GM23338 (cell line): ENCODE results near the gene HTT-AS.

ENCODE experiments used
- CREB1 ChIP-seq: fragments of 250-450 bp; sonication (Bioruptor Pico); IDR thresholded peaks from 2 replicates; pipeline ENCODE4 v1.5.0; 2020; ENCODE audit warnings: low read depth, mild to moderate bottlenecking, moderate library complexity
- EZH2 ChIP-seq: fragments of 200-600 bp; sonication (generic); IDR thresholded peaks from one replicate; pipeline ENCODE4 v1.8.0; 2017; ENCODE audit warnings: antibody characterized with exemption, mild to moderate bottlenecking, low read depth; ENCODE audit not compliant: unreplicated experiment
- EZH2phosphoT487 ChIP-seq: fragments of 200-600 bp; sonication (generic); IDR thresholded peaks from one replicate; pipeline ENCODE4 v1.8.1; 2018; ENCODE audit warnings: antibody characterized with exemption; ENCODE audit not compliant: unreplicated experiment
- JUNB ChIP-seq: IDR thresholded peaks from one replicate; pipeline ENCODE4 v1.6.1; 2016; ENCODE audit warnings: antibody characterized with exemption; ENCODE audit not compliant: unreplicated experiment
- POLR2AphosphoS5 ChIP-seq: IDR thresholded peaks from 2 replicates; pipeline ENCODE4 v1.6.1; 2016; ENCODE audit warnings: antibody characterized with exemption, low read depth
- ZNF114 ChIP-seq: fragments of 250-450 bp; sonication (Bioruptor Pico); IDR thresholded peaks from 2 replicates; pipeline ENCODE4 v1.5.0; 2020; ENCODE audit warnings: mild to moderate bottlenecking, moderate library complexity
- TF ChIP-seq, protein P1 (sequence below), 2 experiments: fragments of 200-600 bp in 1 of 2; sonication (generic) in 1 of 2; conservative IDR thresholded peaks; 2 replicates each; pipeline versions ENCODE4 v1.5.1 to v1.6.1; 2016 to 2017; ENCODE audit warnings: antibody characterized with exemption in 2 of 2, low read depth in 2 of 2, mild to moderate bottlenecking in 2 of 2, moderate library complexity in 1 of 2
- TF ChIP-seq, protein P2 (sequence below): IDR thresholded peaks from one replicate; pipeline ENCODE4 v1.6.1; 2018; ENCODE audit warnings: antibody characterized with exemption; ENCODE audit not compliant: unreplicated experiment
- TF ChIP-seq, protein P3 (sequence below): IDR thresholded peaks from 2 replicates; pipeline ENCODE4 v1.6.1; 2016; ENCODE audit warnings: antibody characterized with exemption
- TF ChIP-seq, protein P4 (sequence below): fragments of 250-450 bp; sonication (Bioruptor Pico); IDR thresholded peaks from 2 replicates; pipeline ENCODE4 v1.5.0; 2020; ENCODE audit warnings: mild to moderate bottlenecking, moderate library complexity

DNA sequence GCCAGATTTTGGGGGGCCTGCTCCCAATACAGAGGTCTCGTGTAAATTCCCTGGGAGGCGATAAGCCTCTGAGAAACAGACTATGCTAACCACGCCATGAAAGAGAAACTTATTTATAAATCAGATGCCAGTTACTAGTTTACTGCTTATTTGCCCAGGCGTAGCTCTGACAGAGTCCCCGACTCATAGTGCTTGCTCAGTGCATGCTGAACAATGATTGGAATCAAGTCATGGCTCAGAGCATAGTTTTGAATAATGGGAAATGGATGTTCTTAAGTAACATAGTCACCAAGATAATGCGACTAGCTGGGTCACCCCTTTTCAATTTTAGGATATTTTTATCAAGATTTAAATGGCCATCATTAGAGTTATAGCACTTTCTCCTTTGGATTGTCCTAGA lies 40.0 kb upstream of the HTT-AS start:
- no peak for TF ChIP-seq POLR2AphosphoS5
- TF ChIP-seq, protein P1, sequence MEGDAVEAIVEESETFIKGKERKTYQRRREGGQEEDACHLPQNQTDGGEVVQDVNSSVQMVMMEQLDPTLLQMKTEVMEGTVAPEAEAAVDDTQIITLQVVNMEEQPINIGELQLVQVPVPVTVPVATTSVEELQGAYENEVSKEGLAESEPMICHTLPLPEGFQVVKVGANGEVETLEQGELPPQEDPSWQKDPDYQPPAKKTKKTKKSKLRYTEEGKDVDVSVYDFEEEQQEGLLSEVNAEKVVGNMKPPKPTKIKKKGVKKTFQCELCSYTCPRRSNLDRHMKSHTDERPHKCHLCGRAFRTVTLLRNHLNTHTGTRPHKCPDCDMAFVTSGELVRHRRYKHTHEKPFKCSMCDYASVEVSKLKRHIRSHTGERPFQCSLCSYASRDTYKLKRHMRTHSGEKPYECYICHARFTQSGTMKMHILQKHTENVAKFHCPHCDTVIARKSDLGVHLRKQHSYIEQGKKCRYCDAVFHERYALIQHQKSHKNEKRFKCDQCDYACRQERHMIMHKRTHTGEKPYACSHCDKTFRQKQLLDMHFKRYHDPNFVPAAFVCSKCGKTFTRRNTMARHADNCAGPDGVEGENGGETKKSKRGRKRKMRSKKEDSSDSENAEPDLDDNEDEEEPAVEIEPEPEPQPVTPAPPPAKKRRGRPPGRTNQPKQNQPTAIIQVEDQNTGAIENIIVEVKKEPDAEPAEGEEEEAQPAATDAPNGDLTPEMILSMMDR (conservative IDR thresholded peaks at IDR 0.05; ENCODE audit: low read depth in 2 of 2) = no peak
- no peak for TF ChIP-seq EZH2phosphoT487
- no peak for TF ChIP-seq EZH2
- TF ChIP-seq, protein P2, sequence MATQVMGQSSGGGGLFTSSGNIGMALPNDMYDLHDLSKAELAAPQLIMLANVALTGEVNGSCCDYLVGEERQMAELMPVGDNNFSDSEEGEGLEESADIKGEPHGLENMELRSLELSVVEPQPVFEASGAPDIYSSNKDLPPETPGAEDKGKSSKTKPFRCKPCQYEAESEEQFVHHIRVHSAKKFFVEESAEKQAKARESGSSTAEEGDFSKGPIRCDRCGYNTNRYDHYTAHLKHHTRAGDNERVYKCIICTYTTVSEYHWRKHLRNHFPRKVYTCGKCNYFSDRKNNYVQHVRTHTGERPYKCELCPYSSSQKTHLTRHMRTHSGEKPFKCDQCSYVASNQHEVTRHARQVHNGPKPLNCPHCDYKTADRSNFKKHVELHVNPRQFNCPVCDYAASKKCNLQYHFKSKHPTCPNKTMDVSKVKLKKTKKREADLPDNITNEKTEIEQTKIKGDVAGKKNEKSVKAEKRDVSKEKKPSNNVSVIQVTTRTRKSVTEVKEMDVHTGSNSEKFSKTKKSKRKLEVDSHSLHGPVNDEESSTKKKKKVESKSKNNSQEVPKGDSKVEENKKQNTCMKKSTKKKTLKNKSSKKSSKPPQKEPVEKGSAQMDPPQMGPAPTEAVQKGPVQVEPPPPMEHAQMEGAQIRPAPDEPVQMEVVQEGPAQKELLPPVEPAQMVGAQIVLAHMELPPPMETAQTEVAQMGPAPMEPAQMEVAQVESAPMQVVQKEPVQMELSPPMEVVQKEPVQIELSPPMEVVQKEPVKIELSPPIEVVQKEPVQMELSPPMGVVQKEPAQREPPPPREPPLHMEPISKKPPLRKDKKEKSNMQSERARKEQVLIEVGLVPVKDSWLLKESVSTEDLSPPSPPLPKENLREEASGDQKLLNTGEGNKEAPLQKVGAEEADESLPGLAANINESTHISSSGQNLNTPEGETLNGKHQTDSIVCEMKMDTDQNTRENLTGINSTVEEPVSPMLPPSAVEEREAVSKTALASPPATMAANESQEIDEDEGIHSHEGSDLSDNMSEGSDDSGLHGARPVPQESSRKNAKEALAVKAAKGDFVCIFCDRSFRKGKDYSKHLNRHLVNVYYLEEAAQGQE = no peak
- TF ChIP-seq CREB1 (CRISPR knock-in tag) = no peak
- TF ChIP-seq, protein P3, sequence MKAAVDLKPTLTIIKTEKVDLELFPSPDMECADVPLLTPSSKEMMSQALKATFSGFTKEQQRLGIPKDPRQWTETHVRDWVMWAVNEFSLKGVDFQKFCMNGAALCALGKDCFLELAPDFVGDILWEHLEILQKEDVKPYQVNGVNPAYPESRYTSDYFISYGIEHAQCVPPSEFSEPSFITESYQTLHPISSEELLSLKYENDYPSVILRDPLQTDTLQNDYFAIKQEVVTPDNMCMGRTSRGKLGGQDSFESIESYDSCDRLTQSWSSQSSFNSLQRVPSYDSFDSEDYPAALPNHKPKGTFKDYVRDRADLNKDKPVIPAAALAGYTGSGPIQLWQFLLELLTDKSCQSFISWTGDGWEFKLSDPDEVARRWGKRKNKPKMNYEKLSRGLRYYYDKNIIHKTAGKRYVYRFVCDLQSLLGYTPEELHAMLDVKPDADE = no peak
- TF ChIP-seq JUNB = no peak
- TF ChIP-seq, protein P4, sequence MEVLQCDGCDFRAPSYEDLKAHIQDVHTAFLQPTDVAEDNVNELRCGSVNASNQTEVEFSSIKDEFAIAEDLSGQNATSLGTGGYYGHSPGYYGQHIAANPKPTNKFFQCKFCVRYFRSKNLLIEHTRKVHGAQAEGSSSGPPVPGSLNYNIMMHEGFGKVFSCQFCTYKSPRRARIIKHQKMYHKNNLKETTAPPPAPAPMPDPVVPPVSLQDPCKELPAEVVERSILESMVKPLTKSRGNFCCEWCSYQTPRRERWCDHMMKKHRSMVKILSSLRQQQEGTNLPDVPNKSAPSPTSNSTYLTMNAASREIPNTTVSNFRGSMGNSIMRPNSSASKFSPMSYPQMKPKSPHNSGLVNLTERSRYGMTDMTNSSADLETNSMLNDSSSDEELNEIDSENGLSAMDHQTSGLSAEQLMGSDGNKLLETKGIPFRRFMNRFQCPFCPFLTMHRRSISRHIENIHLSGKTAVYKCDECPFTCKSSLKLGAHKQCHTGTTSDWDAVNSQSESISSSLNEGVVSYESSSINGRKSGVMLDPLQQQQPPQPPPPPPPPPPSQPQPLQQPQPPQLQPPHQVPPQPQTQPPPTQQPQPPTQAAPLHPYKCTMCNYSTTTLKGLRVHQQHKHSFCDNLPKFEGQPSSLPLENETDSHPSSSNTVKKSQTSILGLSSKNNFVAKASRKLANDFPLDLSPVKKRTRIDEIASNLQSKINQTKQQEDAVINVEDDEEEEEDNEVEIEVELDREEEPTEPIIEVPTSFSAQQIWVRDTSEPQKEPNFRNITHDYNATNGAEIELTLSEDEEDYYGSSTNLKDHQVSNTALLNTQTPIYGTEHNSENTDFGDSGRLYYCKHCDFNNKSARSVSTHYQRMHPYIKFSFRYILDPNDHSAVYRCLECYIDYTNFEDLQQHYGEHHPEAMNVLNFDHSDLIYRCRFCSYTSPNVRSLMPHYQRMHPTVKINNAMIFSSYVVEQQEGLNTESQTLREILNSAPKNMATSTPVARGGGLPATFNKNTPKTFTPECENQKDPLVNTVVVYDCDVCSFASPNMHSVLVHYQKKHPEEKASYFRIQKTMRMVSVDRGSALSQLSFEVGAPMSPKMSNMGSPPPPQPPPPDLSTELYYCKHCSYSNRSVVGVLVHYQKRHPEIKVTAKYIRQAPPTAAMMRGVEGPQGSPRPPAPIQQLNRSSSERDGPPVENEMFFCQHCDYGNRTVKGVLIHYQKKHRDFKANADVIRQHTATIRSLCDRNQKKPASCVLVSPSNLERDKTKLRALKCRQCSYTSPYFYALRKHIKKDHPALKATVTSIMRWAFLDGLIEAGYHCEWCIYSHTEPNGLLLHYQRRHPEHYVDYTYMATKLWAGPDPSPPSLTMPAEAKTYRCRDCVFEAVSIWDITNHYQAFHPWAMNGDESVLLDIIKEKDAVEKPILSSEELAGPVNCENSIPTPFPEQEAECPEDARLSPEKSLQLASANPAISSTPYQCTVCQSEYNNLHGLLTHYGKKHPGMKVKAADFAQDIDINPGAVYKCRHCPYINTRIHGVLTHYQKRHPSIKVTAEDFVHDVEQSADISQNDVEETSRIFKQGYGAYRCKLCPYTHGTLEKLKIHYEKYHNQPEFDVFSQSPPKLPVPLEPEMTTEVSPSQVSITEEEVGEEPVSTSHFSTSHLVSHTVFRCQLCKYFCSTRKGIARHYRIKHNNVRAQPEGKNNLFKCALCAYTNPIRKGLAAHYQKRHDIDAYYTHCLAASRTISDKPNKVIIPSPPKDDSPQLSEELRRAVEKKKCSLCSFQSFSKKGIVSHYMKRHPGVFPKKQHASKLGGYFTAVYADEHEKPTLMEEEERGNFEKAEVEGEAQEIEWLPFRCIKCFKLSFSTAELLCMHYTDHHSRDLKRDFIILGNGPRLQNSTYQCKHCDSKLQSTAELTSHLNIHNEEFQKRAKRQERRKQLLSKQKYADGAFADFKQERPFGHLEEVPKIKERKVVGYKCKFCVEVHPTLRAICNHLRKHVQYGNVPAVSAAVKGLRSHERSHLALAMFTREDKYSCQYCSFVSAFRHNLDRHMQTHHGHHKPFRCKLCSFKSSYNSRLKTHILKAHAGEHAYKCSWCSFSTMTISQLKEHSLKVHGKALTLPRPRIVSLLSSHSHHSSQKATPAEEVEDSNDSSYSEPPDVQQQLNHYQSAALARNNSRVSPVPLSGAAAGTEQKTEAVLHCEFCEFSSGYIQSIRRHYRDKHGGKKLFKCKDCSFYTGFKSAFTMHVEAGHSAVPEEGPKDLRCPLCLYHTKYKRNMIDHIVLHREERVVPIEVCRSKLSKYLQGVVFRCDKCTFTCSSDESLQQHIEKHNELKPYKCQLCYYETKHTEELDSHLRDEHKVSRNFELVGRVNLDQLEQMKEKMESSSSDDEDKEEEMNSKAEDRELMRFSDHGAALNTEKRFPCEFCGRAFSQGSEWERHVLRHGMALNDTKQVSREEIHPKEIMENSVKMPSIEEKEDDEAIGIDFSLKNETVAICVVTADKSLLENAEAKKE (CRISPR knock-in tag) = no peak
- no peak for TF ChIP-seq ZNF114
